CD4-positive, alpha-beta T cell treated with Interleukin-4 for 1 hour (primary cell): ENCODE data around the gene ESR2.
A peak's percentile ranks its signal among the peaks of the same experiment; 100 is the strongest.
"Not testable (repeated sequence)": the region's sequence is repeated elsewhere in the genome, so short reads cannot be mapped to it uniquely, and the experiment has no call there.

Source experiments
- DNase-seq, 2 donors: peaks; one replicate each; pipeline ENCODE4 v3.0.0-alpha.2; 2020 to 2022

ESR2 gene

GRCh38 chr14:64293976-64294671, at the start of gene ESR2:
Gene ESR2, minus strand, starts transcription at chr14:64294371. Its CDS starts 11,386 bp downstream, at chr14:64282985.
- DNase-seq, result peak in 1 of 2 donors; percentile 38

- no peak for DNase-seq
Measured at GRCh38 chr14:64340560-64341196, 46.5 kb upstream of the ESR2 start.

DNA sequence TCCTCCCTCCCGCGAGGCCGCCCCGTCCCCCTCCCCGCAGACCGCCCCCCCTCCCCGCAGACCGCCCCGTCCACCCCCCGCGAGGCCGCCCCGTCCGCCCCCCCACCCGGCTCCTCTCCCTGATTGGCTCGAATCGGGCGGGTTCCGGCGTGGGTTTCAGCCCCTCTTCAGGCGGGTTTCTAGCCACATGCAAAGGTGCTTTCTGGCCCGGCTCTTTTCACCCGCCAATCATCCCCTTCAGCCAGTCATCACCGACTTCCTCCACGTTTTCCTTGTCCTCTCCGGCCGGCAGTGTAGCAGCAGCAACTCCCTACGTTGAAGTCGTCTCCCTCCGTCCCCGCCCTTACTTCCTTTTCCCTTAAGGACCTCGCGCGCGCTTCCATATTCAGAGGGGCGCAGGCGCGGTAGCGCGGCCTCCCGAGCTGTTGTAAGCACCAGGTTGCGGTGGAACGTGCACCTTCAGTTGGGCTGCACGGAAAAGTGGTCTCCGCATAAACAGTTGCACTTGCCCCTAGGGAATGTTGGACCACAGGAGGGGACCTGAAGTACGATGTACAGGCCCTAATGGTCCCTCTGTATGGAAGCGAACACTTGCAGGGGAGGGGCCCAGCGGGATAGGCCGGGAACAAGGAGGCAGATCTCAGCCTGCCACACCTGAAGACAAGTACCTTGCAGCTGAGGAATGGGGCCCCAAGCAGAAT, 44.6 kb upstream of the ESR2 start:
- DNase-seq, result peak; percentile 88 to 93

- no peak for DNase-seq
Measured at GRCh38 chr14:64337888-64338615, 43.9 kb upstream of the ESR2 start.

GRCh38 chr14:64329149-64329548, 35.0 kb upstream of the ESR2 start:
- DNase-seq, result no peak

GRCh38 chr14:64326502-64326901, 32.3 kb upstream of the ESR2 start:
- no peak for DNase-seq

DNA sequence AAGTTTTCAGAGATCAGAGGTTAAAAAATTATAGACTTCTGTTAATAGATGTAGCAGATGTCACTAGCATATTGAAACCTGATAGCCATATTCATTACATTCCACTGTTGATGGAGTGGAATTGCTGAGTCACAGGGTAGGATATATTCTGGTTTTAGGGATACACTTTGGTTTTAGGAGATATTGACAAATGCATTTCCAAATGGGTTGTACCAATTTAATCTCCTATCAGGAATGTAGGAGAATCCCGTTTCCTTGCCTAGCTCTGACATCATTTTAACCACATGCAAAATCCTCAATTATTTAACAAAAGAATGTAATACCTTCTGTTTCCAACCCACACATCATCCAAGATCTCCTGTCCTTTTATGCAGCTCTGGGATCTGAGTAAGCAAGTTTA, 30.7 kb upstream of the ESR2 start:
- no peak for DNase-seq

- DNase-seq, result no peak
Measured at GRCh38 chr14:64324461-64324860, 30.3 kb upstream of the ESR2 start.

- not testable (repeated sequence) for DNase-seq
Measured at GRCh38 chr14:64320362-64320761, 26.2 kb upstream of the ESR2 start.

DNA sequence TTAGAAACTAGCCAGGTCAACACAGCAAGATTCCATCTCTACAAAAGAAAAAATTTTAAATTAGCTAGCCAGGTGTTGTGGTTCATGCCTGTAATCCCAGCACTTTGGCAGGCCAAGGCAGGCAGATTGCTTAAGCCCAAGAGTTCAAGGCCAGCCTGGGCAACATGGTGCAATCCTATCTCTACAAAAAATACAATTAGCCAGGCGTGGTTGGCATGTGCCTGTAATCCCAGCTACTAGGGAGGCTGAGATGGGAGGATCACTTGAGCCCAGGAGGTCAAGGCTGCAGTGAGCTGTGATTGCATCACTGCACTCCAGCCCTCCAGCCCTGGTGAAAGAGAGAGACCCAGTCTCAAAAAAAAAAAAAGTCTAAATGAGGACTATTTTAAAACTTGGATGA, 24.5 kb upstream of the ESR2 start:
- DNase-seq, result not testable (repeated sequence)

GRCh38 chr14:64303471-64303917, 9.3 kb upstream of the ESR2 start:
- DNase-seq, result peak in 1 of 2 donors; percentile 66

- no peak for DNase-seq
Measured at GRCh38 chr14:64298773-64299172, 4.6 kb upstream of the ESR2 start.

- no peak for DNase-seq
Measured at GRCh38 chr14:64296561-64296960, 2.4 kb upstream of the ESR2 start.

DNA sequence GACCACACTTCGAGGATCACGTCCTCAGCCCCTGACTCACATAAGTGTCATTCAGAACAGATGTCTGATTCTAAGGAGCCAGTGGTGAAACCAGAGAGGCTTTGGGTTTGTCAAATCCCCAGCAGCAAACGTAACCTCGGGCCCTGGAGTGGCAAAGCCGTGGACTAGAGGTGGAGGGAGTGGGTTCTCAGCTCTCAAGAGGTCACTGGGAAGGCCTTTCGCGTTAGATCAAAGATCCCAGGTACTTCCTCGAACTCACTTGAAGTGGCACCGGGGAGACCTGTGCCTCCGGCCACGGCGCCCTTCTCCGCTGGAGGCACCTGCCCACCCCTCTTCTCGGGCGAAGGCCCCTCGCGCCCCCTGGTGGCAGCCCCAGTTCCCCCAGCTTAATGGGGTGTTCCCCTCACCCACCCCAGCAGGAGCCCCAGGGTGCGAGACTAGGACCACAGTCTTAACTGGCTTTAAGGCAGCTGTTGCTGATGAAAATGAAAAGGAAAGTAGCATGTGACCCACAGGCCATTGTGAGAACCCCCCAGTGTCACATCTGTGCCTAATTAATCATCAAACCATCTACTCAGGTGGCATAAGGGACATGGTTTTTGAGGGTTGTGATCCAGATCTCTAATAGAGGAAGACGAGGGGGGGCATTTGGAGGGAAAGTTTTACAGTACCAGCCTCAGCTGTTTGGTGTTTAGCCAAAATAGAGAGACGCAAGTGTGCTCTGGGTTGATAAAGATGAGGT, 672 bp upstream of the ESR2 start:
- peak; percentile 78 to 81 for DNase-seq

DNA sequence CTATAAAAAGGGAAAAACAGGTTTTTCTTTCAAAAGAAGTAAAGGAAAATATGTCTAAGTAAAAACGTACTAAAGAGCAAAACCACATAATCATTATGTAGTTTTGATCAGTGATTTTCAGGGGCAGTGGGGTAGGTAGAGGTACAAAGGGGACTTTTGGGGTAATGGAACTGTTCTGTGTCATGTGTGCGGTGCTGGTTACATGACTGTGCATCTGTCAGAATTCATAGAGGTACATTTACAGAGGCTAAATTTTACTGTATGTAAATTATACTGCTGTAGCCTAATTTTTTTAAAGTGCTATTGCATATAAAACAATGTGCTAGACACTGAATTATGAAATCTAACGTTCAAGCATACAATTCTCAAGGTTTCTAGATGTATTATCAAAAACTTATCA, 2.0 kb downstream of the ESR2 start:
- DNase-seq, result no peak

- DNase-seq, result no peak
Measured at GRCh38 chr14:64289571-64289970, 4.6 kb downstream of the ESR2 start.

GRCh38 chr14:64281805-64282204, 12.4 kb downstream of the ESR2 start:
- no peak for DNase-seq

DNA sequence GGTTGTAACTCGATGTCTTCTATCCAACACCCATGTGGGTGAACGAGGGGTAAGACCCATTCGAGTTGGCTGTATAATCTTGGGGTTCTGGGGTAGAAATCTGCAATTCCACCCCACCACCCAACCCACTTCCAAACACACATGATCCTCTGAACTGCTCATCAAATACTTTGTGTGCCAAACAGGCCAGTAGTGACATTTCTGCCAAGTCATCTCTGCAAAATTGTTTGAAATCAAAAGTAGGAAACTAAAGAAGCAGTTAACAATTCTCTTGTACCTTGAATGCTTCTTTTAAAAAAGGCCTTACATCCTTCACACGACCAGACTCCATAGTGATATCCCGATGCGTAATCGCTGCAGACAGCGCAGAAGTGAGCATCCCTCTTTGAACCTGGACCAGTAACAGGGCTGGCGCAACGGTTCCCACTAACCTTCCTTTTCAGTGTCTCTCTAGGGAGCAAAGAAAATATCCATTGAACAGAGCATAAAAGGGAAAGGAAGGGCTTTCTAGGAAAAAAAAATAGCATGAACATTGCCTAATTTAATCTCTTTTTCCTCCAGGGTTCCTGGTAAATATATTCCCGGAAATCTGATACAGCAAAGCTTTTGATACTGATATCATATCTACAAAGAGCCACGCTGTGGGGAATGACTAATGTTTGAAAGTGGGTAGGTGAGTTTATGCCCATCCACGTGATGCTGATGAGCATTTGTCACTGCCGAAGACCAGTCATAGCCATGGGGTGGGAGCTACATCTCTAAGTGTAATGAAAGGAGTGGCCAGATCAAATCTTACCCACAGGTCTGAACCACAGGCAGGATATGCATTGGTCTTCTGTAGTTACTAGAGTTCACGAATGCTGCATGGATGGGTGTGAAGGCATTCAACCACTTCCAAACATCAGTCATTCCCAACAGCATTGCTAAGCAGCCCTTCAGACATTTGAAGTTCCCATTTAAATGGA, 14.2 kb downstream of the ESR2 start:
- no peak for DNase-seq

DNA sequence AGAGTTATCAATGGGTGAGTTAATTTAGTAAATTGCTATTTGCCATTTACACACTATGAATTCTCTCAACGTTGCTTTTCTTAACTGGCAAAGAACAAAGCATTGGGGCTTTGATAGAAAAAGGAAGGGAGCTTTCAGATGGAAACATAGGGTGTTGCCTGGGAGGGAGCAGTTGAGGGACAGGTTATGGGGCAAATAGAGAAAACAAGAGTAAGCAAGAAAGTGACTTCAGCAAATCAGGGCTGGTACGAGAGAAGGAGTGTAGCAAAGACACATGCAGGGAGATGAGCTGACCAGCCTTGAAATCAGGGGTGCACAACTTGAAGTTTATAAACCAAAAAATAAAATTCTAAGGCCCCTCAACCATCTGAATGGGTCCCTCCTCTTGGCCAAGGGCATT, 15.7 kb downstream of the ESR2 start:
- no peak for DNase-seq

- no peak for DNase-seq
Measured at GRCh38 chr14:64272019-64272418, 22.2 kb downstream of the ESR2 start.

DNA sequence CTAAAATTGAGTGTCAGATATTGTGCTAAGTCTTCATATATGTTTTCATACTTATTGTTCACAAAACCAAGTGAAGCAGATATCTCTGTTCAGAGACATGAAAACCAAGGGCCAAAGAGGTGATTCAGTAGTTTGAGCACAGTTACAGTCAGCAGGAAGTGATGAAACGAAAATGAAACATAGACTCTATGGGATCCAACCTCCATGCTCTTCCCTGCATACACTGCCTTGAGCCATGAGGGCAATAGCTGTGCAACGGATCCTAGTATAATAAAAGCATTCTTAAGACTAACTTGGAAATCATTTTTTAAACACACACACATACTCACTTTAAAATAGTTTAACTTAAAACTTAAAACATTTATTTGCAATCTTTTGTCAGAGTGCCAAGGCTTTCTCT, 27.9 kb downstream of the ESR2 start:
- no peak for DNase-seq
